Panc1 (cell line): ENCODE measurements around the gene NXPE3. TPM values are rescaled to one million over a fixed set of nuclear protein-coding genes. Genes with fewer than 3 reads are reported as not detected.

Experiments used
- ATAC-seq: fragments of 200-7000 bp; cut with Tn5 transposase; 2 replicates; pipeline ENCODE4 v1.9.1; 2020; ENCODE audit warnings: mild to moderate bottlenecking, moderate library complexity
- BruUV-seq: library from RNA; stranded (reverse); fragments of 400-500 nt; replicated peaks from 2 replicates; lab custom pipeline; 2021; lab: Mats Ljungman, UMichigan
- CTCF ChIA-PET: fragments of 300-600 bp; sonication (Branson Sonifier 250); formaldehyde crosslinking; loops from one replicate; lab custom pipeline; 2022; ENCODE audit warnings: antibody characterized with exemption; lab: Charles Lee
- POLR2A ChIA-PET: fragments of 300-600 bp; sonication (Branson Sonifier 250); formaldehyde crosslinking; loops from one replicate; lab custom pipeline; 2022; ENCODE audit warnings: antibody characterized with exemption; lab: Charles Lee
- DNase-seq: peaks from one replicate; pipeline ENCODE4 v3.0.0-alpha.2; 2010; ENCODE audit warnings: low read depth, low spot score
- H3K27ac ChIP-seq: 2 replicates; pipeline ENCODE4 v1.5.1; 2011; ENCODE audit warnings: mild to moderate bottlenecking, low read length, inconsistent platforms
- H3K27me3 ChIP-seq: fragments of 200-500 bp; sonication (Bioruptor generic); 2 replicates; pipeline ENCODE4 v1.6.0; 2014; ENCODE audit warnings: low read length, inconsistent platforms; ENCODE audit not compliant: control insufficient read depth, insufficient read depth
- H3K36me3 ChIP-seq: fragments of 200-500 bp; sonication (Bioruptor generic); 2 replicates; pipeline ENCODE4 v1.5.1; 2014; ENCODE audit warnings: inconsistent platforms, mild to moderate bottlenecking, low read length, moderate library complexity; ENCODE audit not compliant: control insufficient read depth, insufficient read depth
- H3K4me1 ChIP-seq: 2 replicates; pipeline ENCODE4 v1.5.1; 2011; ENCODE audit warnings: inconsistent platforms, mild to moderate bottlenecking, low read length, moderate library complexity; ENCODE audit not compliant: control insufficient read depth, insufficient read depth
- H3K4me3 ChIP-seq, 2 experiments: 2 replicates each; pipeline ENCODE4 v1.5.1; 2011 to 2012; ENCODE audit warnings: low read depth in 2 of 2, low read length in 2 of 2, mild to moderate bottlenecking in 2 of 2, inconsistent platforms in 1 of 2, moderate library complexity in 1 of 2
- H3K9me3 ChIP-seq: fragments of 200-500 bp; sonication (Bioruptor generic); 2 replicates; pipeline ENCODE4 v1.5.1; 2014; ENCODE audit warnings: low read depth, mild to moderate bottlenecking, inconsistent platforms, low read length, moderate library complexity; ENCODE audit not compliant: control insufficient read depth, insufficient read depth
- POLR2AphosphoS5 ChIP-seq: IDR thresholded peaks from 2 replicates; pipeline ENCODE4 v1.6.1; 2012; ENCODE audit warnings: mild to moderate bottlenecking, low read depth, low read length, moderate library complexity
- SIN3A ChIP-seq: IDR thresholded peaks from 2 replicates; pipeline ENCODE4 v1.6.1; 2012; ENCODE audit warnings: low read depth, mild to moderate bottlenecking, low read length, moderate library complexity, borderline replicate concordance; ENCODE audit not compliant: insufficient read depth
- TCF7L2 ChIP-seq: IDR thresholded peaks from 2 replicates; pipeline ENCODE4 v1.6.1; 2011; ENCODE audit warnings: mild to moderate bottlenecking, low read depth, low read length, inconsistent platforms
- in situ Hi-C: cut with HindIII; loops from 2 replicates; pipeline ENCODE4 v1.10.0; 2016; ENCODE audit warnings: low sequenced_read_pairs, low pct_unique_long_range_greater_than_20kb
- intact Hi-C: fragments of 100-400 bp; cut with micrococcal nuclease; formaldehyde crosslinking; loops from one replicate; pipeline ENCODE4 v1.10.0; 2022; ENCODE audit not compliant: unreplicated experiment
- total RNA-seq: library from RNA; stranded (reverse); gene quantifications from one replicate; pipeline ENCODE4 v1.2.1, GENCODE V29; 2021; ENCODE audit not compliant: unreplicated experiment
- TF ChIP-seq, protein P1 (sequence below): fragments of 450-650 bp; IDR thresholded peaks from 2 replicates; pipeline ENCODE4 v1.5.1; 2017; ENCODE audit warnings: mild to moderate bottlenecking
- TF ChIP-seq, protein P2 (sequence below), 2 experiments: IDR thresholded peaks; 2 replicates each; pipeline ENCODE4 v1.6.1; 2011 to 2012; ENCODE audit warnings: low read depth in 2 of 2, control low read depth in 1 of 2, low read length in 1 of 2, mild to moderate bottlenecking in 1 of 2, moderate library complexity in 1 of 2; ENCODE audit not compliant: insufficient read depth in 1 of 2

Gene NXPE3
- total RNA-seq, 1 experiment from 2014 or later: 30.4 TPM

DNA sequence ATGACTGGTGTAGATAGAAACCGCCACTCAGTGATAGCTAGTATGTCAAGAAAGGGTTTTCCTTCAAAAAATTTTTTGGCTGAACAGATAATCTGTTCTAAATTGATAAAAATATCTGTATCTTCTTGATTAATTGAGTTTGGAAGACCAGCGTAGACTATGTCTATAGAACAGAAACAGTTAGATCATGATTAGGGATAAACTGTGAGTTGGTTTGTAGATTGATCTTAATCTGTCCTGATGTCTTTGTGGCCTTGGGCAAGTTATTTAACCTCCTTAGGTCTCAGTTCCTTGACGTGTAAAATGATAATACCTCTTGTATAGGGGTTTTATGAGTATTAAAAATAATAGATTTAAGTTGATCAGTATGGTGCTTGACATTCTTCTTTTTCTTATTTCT lies 75.0 kb downstream of the NXPE3 start:
- Histone ChIP-seq H3K9me3 (no peaks in the 10 kb centered on the region), H3K4me3 (peak overlapping the region in 1 of 2 experiments; percentile 33; a peak in 2 of 4 replicates), H3K4me1 (peaks cover 7% of the 10 kb centered on the region), H3K27me3 (no peaks in the 10 kb centered on the region), H3K27ac (no peak overlapping the region), H3K36me3 (peaks cover 63% of the 10 kb centered on the region)
- ChIA-PET CTCF (interaction anchor here (0.5 kb wide), 1 partner anchor 51 kb away, joined by 3 read pairs; no protein-coding TSS in a partner anchor), POLR2A (no interaction called here)
- intact Hi-C loops (no loop called here), in situ Hi-C loops (no loop called here)
- no peak for DNase-seq
- TF ChIP-seq POLR2AphosphoS5 (no peak), SIN3A (no peak), TCF7L2 (no peak)
- TF ChIP-seq, protein P1, sequence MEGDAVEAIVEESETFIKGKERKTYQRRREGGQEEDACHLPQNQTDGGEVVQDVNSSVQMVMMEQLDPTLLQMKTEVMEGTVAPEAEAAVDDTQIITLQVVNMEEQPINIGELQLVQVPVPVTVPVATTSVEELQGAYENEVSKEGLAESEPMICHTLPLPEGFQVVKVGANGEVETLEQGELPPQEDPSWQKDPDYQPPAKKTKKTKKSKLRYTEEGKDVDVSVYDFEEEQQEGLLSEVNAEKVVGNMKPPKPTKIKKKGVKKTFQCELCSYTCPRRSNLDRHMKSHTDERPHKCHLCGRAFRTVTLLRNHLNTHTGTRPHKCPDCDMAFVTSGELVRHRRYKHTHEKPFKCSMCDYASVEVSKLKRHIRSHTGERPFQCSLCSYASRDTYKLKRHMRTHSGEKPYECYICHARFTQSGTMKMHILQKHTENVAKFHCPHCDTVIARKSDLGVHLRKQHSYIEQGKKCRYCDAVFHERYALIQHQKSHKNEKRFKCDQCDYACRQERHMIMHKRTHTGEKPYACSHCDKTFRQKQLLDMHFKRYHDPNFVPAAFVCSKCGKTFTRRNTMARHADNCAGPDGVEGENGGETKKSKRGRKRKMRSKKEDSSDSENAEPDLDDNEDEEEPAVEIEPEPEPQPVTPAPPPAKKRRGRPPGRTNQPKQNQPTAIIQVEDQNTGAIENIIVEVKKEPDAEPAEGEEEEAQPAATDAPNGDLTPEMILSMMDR: no peak
- TF ChIP-seq, protein P2, sequence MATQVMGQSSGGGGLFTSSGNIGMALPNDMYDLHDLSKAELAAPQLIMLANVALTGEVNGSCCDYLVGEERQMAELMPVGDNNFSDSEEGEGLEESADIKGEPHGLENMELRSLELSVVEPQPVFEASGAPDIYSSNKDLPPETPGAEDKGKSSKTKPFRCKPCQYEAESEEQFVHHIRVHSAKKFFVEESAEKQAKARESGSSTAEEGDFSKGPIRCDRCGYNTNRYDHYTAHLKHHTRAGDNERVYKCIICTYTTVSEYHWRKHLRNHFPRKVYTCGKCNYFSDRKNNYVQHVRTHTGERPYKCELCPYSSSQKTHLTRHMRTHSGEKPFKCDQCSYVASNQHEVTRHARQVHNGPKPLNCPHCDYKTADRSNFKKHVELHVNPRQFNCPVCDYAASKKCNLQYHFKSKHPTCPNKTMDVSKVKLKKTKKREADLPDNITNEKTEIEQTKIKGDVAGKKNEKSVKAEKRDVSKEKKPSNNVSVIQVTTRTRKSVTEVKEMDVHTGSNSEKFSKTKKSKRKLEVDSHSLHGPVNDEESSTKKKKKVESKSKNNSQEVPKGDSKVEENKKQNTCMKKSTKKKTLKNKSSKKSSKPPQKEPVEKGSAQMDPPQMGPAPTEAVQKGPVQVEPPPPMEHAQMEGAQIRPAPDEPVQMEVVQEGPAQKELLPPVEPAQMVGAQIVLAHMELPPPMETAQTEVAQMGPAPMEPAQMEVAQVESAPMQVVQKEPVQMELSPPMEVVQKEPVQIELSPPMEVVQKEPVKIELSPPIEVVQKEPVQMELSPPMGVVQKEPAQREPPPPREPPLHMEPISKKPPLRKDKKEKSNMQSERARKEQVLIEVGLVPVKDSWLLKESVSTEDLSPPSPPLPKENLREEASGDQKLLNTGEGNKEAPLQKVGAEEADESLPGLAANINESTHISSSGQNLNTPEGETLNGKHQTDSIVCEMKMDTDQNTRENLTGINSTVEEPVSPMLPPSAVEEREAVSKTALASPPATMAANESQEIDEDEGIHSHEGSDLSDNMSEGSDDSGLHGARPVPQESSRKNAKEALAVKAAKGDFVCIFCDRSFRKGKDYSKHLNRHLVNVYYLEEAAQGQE (IDR thresholded peaks at IDR 0.05; ENCODE audit: insufficient read depth in 1 of 2, low read depth in 2 of 2, low read length in 1 of 2): no peak
- ATAC-seq: no peak
- BruUV-seq: no TSS peak

DNA sequence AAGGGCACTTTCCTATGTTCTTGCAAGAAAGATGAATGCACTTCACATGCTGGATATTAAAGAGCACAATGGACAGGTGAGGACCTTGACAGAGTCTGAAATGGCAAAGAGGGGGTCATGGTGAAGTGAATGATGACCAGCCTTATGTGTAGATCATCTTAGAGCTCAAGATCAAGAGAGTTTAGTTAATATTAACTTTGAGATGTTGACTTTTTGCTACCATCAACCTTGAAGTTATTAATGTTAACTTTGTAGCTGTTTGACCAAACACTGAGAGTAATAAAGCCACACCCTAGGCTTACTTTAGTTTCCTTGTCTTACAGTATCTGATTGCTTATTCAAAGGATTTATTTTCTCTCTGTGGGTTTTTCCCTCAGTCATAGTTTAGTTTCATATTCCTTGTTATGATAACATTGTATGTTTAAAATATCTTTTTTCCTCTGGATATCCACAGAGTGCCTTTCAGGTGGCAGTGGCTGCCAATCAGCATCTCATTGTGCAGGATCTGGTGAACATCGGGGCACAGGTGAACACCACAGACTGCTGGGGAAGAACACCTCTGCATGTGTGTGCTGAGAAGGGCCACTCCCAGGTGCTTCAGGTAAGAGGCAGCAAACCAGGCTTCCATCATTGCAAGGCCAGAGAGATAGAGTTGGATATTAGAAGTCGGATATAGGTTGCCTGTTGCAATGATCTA lies 75.7 kb downstream of the NXPE3 start:
- ATAC-seq (no peak), DNase-seq (no peak)
- no TSS peak for BruUV-seq
- Histone ChIP-seq H3K27ac (no peak overlapping the region), H3K4me1 (peaks cover 7% of the 10 kb centered on the region), H3K27me3 (no peaks in the 10 kb centered on the region), H3K4me3 (peak overlapping the region in 1 of 2 experiments; percentile 21; a peak in 1 of 4 replicates), H3K36me3 (peaks cover 70% of the 10 kb centered on the region), H3K9me3 (no peaks in the 10 kb centered on the region)
- TF ChIP-seq, protein P1: no peak
- TF ChIP-seq, protein P2 (IDR thresholded peaks at IDR 0.05; ENCODE audit: insufficient read depth in 1 of 2, low read depth in 2 of 2, low read length in 1 of 2): no peak
- no peak for TF ChIP-seq POLR2AphosphoS5
- ChIA-PET CTCF (interaction anchor here (0.5 to 0.6 kb wide), 2 partner anchors 50 to 154 kb away, joined by 3 to 9 read pairs; no protein-coding TSS in a partner anchor), POLR2A (no interaction called here)
- in situ Hi-C loops (no loop called here), intact Hi-C loops (no loop called here)
